ENCODE measurements around the gene FOXC2.

DNA sequence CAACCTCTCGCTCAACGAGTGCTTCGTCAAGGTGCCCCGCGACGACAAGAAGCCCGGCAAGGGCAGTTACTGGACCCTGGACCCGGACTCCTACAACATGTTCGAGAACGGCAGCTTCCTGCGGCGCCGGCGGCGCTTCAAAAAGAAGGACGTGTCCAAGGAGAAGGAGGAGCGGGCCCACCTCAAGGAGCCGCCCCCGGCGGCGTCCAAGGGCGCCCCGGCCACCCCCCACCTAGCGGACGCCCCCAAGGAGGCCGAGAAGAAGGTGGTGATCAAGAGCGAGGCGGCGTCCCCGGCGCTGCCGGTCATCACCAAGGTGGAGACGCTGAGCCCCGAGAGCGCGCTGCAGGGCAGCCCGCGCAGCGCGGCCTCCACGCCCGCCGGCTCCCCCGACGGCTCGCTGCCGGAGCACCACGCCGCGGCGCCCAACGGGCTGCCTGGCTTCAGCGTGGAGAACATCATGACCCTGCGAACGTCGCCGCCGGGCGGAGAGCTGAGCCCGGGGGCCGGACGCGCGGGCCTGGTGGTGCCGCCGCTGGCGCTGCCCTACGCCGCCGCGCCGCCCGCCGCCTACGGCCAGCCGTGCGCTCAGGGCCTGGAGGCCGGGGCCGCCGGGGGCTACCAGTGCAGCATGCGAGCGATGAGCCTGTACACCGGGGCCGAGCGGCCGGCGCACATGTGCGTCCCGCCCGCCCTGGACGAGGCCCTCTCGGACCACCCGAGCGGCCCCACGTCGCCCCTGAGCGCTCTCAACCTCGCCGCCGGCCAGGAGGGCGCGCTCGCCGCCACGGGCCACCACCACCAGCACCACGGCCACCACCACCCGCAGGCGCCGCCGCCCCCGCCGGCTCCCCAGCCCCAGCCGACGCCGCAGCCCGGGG lies 1.3 kb downstream of the FOXC2 start:
- TF ChIP-seq, protein P1, sequence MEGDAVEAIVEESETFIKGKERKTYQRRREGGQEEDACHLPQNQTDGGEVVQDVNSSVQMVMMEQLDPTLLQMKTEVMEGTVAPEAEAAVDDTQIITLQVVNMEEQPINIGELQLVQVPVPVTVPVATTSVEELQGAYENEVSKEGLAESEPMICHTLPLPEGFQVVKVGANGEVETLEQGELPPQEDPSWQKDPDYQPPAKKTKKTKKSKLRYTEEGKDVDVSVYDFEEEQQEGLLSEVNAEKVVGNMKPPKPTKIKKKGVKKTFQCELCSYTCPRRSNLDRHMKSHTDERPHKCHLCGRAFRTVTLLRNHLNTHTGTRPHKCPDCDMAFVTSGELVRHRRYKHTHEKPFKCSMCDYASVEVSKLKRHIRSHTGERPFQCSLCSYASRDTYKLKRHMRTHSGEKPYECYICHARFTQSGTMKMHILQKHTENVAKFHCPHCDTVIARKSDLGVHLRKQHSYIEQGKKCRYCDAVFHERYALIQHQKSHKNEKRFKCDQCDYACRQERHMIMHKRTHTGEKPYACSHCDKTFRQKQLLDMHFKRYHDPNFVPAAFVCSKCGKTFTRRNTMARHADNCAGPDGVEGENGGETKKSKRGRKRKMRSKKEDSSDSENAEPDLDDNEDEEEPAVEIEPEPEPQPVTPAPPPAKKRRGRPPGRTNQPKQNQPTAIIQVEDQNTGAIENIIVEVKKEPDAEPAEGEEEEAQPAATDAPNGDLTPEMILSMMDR (optimal IDR thresholded peaks at IDR 0.05 in 1 of 3, IDR thresholded peaks at IDR 0.05 in 1 of 3, conservative IDR thresholded peaks at IDR 0.05 in 1 of 3; ENCODE audit: extremely low read depth in 1 of 3, insufficient read depth in 2 of 3, low read length in 3 of 3), result peak in 1 of 3 experiments; percentile 20
- peak; percentile 78 for TF ChIP-seq EZH2 (IDR thresholded peaks at IDR 0.05; ENCODE audit: low read length)
